Hepatocyte (in vitro differentiated cells): ENCODE results near the gene CD82.

Experiments used
- CTCF ChIP-seq: fragments of 200-600 bp; sonication (generic); IDR thresholded peaks from 2 replicates; pipeline ENCODE4 v1.5.1; 2016; ENCODE audit warnings: antibody characterized with exemption, mild to moderate bottlenecking; ENCODE audit not compliant: poor library complexity
- EZH2 ChIP-seq: fragments of 200-600 bp; sonication (generic); IDR thresholded peaks from 2 replicates; pipeline ENCODE4 v1.6.1; 2016; ENCODE audit warnings: antibody characterized with exemption, mild to moderate bottlenecking, borderline replicate concordance
- EZH2phosphoT487 ChIP-seq: fragments of 200-600 bp; sonication (generic); IDR thresholded peaks from one replicate; pipeline ENCODE4 v1.6.1; 2018; ENCODE audit warnings: antibody characterized with exemption, mild to moderate bottlenecking, low read depth, moderate library complexity; ENCODE audit not compliant: unreplicated experiment, severe bottlenecking

- no peak for TF ChIP-seq CTCF
- no peak for TF ChIP-seq EZH2phosphoT487
- no peak for TF ChIP-seq EZH2
Observed at GRCh38 chr11:44592125-44592940, 26.9 kb downstream of the CD82 start.
